HEK293 (cell line): ENCODE data around the gene NEB.

Source experiments
- CTCF ChIA-PET: fragments of 350-600 bp; formaldehyde crosslinking; extraction: SDS; loops from one replicate; lab custom pipeline; 2021; ENCODE audit warnings: antibody characterized with exemption; lab: Yijun Ruan, JAX
- POLR2A ChIA-PET: fragments of 300-600 bp; formaldehyde crosslinking; extraction: SDS; loops from one replicate; lab custom pipeline; 2020; ENCODE audit warnings: antibody characterized with exemption, inconsistent platforms; lab: Yijun Ruan, JAX
- H3K27ac ChIP-seq: fragments of 200-500 bp; sonication (Bioruptor generic); 2 replicates; pipeline ENCODE4 v1.5.1; 2014; ENCODE audit warnings: low read depth, low read length, control low read depth, inconsistent platforms; ENCODE audit errors: extremely low read depth
- H3K36me3 ChIP-seq, 2 experiments: fragments of 200-500 bp in 1 of 2; sonication (Bioruptor generic) in 1 of 2; 1 replicate in 1 of 2; 2 replicates in 1 of 2; pipeline ENCODE4 v1.5.1; 2014 to 2017; ENCODE audit warnings: inconsistent platforms in 2 of 2, low read length in 2 of 2; ENCODE audit not compliant: control insufficient read depth in 2 of 2, insufficient read depth in 1 of 2
- H3K4me1 ChIP-seq: fragments of 200-500 bp; sonication (Bioruptor generic); 2 replicates; pipeline ENCODE4 v1.5.1; 2014; ENCODE audit warnings: mild to moderate bottlenecking, low read length, inconsistent platforms; ENCODE audit not compliant: control insufficient read depth, insufficient read depth
- H3K4me3 ChIP-seq: 2 replicates; pipeline ENCODE4 v1.5.1; 2011; ENCODE audit warnings: low read depth, mild to moderate bottlenecking, control low read depth, low read length, moderate library complexity
- H3K9me3 ChIP-seq: fragments of 200-500 bp; sonication (Bioruptor generic); 2 replicates; pipeline ENCODE4 v1.5.1; 2014; ENCODE audit warnings: low read depth, low read length, inconsistent platforms; ENCODE audit not compliant: control insufficient read depth, insufficient read depth
- FEZF1 ChIP-seq: fragments of 450-650 bp; formaldehyde crosslinking; IDR thresholded peaks from 2 replicates; pipeline ENCODE4 v1.5.1; 2016; ENCODE audit warnings: missing biosample characterization, missing genetic modification characterization
- GFI1B ChIP-seq: fragments of 450-650 bp; formaldehyde crosslinking; IDR thresholded peaks from 2 replicates; pipeline ENCODE4 v1.5.1; 2016; ENCODE audit warnings: missing biosample characterization, missing genetic modification characterization
- GLI2 ChIP-seq: fragments of 450-650 bp; formaldehyde crosslinking; IDR thresholded peaks from 2 replicates; pipeline ENCODE4; 2017; ENCODE audit warnings: missing biosample characterization, missing genetic modification characterization, low read depth, borderline replicate concordance
- INSM2 ChIP-seq: fragments of 450-650 bp; formaldehyde crosslinking; IDR thresholded peaks from 2 replicates; pipeline ENCODE4 v1.5.1; 2016; ENCODE audit warnings: missing biosample characterization, missing genetic modification characterization
- KLF16 ChIP-seq: fragments of 450-650 bp; formaldehyde crosslinking; IDR thresholded peaks from 2 replicates; pipeline ENCODE4 v1.5.1; 2017; ENCODE audit warnings: missing biosample characterization, missing genetic modification characterization
- KLF7 ChIP-seq: fragments of 450-650 bp; formaldehyde crosslinking; IDR thresholded peaks from 2 replicates; pipeline ENCODE4 v1.5.1; 2016; ENCODE audit warnings: missing biosample characterization, missing genetic modification characterization, borderline replicate concordance
- KLF9 ChIP-seq: fragments of 450-650 bp; formaldehyde crosslinking; IDR thresholded peaks from 2 replicates; pipeline ENCODE4 v1.5.1; 2016; ENCODE audit warnings: missing biosample characterization, missing genetic modification characterization, low read depth
- SCRT2 ChIP-seq: fragments of 450-650 bp; formaldehyde crosslinking; IDR thresholded peaks from 2 replicates; pipeline ENCODE4 v1.5.1; 2016; ENCODE audit warnings: missing biosample characterization, missing genetic modification characterization
- SP3 ChIP-seq: fragments of 450-650 bp; formaldehyde crosslinking; IDR thresholded peaks from 2 replicates; pipeline ENCODE4 v1.5.1; 2016; ENCODE audit warnings: missing biosample characterization, missing genetic modification characterization
- ZBTB17 ChIP-seq: fragments of 450-650 bp; formaldehyde crosslinking; IDR thresholded peaks from 2 replicates; pipeline ENCODE4 v1.5.1; 2016; ENCODE audit warnings: missing biosample characterization, missing genetic modification characterization
- ZNF112 ChIP-seq: fragments of 450-650 bp; formaldehyde crosslinking; IDR thresholded peaks from 2 replicates; pipeline ENCODE4 v1.5.0; 2017; ENCODE audit warnings: missing biosample characterization, missing genetic modification characterization
- ZNF23 ChIP-seq: fragments of 450-650 bp; formaldehyde crosslinking; IDR thresholded peaks from 2 replicates; pipeline ENCODE4 v1.5.1; 2016; ENCODE audit warnings: missing biosample characterization, missing genetic modification characterization, borderline replicate concordance
- ZNF335 ChIP-seq: fragments of 450-650 bp; formaldehyde crosslinking; conservative IDR thresholded peaks from 2 replicates; pipeline ENCODE4 v1.5.1; 2016; ENCODE audit warnings: missing biosample characterization, missing genetic modification characterization
- ZNF426 ChIP-seq: fragments of 450-650 bp; formaldehyde crosslinking; IDR thresholded peaks from 2 replicates; pipeline ENCODE4 v1.5.1; 2017; ENCODE audit warnings: missing biosample characterization, missing genetic modification characterization, mild to moderate bottlenecking, inconsistent platforms, moderate library complexity
- ZNF514 ChIP-seq: fragments of 450-650 bp; formaldehyde crosslinking; IDR thresholded peaks from 2 replicates; pipeline ENCODE4 v1.5.1; 2016; ENCODE audit warnings: missing biosample characterization, missing genetic modification characterization
- ZNF549 ChIP-seq: fragments of 450-650 bp; IDR thresholded peaks from 2 replicates; pipeline ENCODE4 v1.5.1; 2018; ENCODE audit warnings: missing biosample characterization, missing genetic modification characterization, mild to moderate bottlenecking, inconsistent platforms, moderate library complexity
- ZNF623 ChIP-seq: fragments of 450-650 bp; formaldehyde crosslinking; IDR thresholded peaks from 2 replicates; pipeline ENCODE4 v1.5.1; 2016; ENCODE audit warnings: missing biosample characterization, missing genetic modification characterization
- ZNF626 ChIP-seq: fragments of 450-650 bp; sonication (Bioruptor Pico); formaldehyde crosslinking; IDR thresholded peaks from 2 replicates; pipeline ENCODE4 v1.5.1; 2018; ENCODE audit warnings: missing biosample characterization, missing genetic modification characterization, inconsistent platforms
- ZNF645 ChIP-seq: fragments of 450-650 bp; formaldehyde crosslinking; IDR thresholded peaks from 2 replicates; pipeline ENCODE4; 2016; ENCODE audit warnings: missing biosample characterization, missing genetic modification characterization
- ZNF707 ChIP-seq: fragments of 450-650 bp; formaldehyde crosslinking; IDR thresholded peaks from 2 replicates; pipeline ENCODE4 v1.5.1; 2016; ENCODE audit warnings: missing biosample characterization, missing genetic modification characterization
- ZNF76 ChIP-seq: fragments of 450-650 bp; formaldehyde crosslinking; IDR thresholded peaks from 2 replicates; pipeline ENCODE4; 2016; ENCODE audit warnings: low read depth, missing biosample characterization, missing genetic modification characterization, borderline replicate concordance
- ZNF792 ChIP-seq: fragments of 450-650 bp; formaldehyde crosslinking; IDR thresholded peaks from 2 replicates; pipeline ENCODE4 v1.5.1; 2016; ENCODE audit warnings: missing biosample characterization, missing genetic modification characterization
- ZSCAN5A ChIP-seq: fragments of 450-650 bp; formaldehyde crosslinking; IDR thresholded peaks from 2 replicates; pipeline ENCODE4 v1.5.1; 2016; ENCODE audit warnings: missing biosample characterization, missing genetic modification characterization
- TF ChIP-seq, protein P1 (sequence below): sonication (generic); formaldehyde crosslinking; IDR thresholded peaks from 2 replicates; pipeline ENCODE4 v1.8.1; 2022; ENCODE audit warnings: mild to moderate bottlenecking, moderate library complexity, missing genetic modification reagents
- TF ChIP-seq, protein P2 (sequence below): fragments of 450-650 bp; formaldehyde crosslinking; IDR thresholded peaks from 2 replicates; pipeline ENCODE4 v1.5.1; 2016; ENCODE audit warnings: missing biosample characterization, missing genetic modification characterization, borderline replicate concordance
- TF ChIP-seq, protein P3 (sequence below): fragments of 450-650 bp; formaldehyde crosslinking; IDR thresholded peaks from 2 replicates; pipeline ENCODE4 v1.5.1; 2016; ENCODE audit warnings: missing biosample characterization, missing genetic modification characterization
- TF ChIP-seq, protein P4 (sequence below): fragments of 450-650 bp; formaldehyde crosslinking; IDR thresholded peaks from 2 replicates; pipeline ENCODE4 v1.5.1; 2017; ENCODE audit warnings: missing biosample characterization, missing genetic modification characterization

Gene NEB

DNA sequence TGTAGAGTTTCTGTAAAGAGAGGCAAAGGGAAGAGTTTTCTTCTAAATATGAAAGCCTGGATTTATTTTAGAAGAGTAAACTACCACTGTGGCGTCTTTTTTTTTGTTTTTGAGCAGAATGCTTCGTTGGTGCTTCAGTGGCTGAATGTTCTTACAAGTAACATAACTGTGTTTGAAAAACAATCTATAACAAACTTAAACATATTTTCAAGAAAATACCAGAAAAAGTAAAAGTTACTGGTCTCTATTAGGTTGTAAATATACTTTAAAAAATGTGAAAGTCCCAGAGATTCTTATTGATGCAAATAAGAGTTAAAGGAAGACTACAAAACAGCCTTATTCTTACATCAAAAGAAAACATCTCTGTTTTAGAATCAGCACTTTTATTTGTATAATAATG lies 76.2 kb downstream of the NEB start:
- ChIA-PET POLR2A (no interaction called here), CTCF (no interaction called here)
- no peak overlapping the region for H3K27ac ChIP-seq

DNA sequence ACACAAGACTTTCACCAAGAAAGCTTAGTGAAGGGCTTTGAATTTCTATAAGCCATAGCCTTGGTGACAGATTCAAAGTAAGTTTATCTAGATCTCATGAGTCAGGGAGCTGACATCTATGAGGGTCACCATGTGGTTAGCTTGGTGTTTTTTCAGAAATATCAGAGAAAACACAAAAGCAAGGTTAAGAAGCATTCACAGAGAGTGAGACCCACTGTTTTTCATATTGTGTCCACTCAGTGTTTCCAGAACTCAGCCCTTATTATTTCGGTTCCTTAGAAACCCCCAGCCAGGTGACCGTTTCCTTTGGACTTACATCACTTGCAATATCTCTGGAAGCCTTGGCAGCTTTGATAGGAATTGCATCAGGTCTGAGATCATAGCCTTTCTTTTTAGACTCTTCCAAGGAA lies 76.6 kb downstream of the NEB start:
- Histone ChIP-seq H3K4me1 (no peaks in the 10 kb centered on the region), H3K9me3 (no peaks in the 10 kb centered on the region), H3K27ac (no peak overlapping the region), H3K36me3 (no peaks in the 10 kb centered on the region), H3K4me3 (no peak overlapping the region)
- ChIA-PET CTCF (interaction anchor here (0.6 kb wide), 1 partner anchor 213 kb away, joined by 3 read pairs; no protein-coding TSS in a partner anchor), POLR2A (no interaction called here)
- TF ChIP-seq ZNF112 (tag by site-specific recombination) (no peak), SCRT2 (tag by site-specific recombination) (no peak), ZNF335 (tag by site-specific recombination) (no peak), ZBTB17 (tag by site-specific recombination) (no peak), FEZF1 (no peak), INSM2 (tag by site-specific recombination) (no peak), KLF7 (tag by site-specific recombination) (no peak), KLF9 (tag by site-specific recombination) (no peak), ZNF792 (tag by site-specific recombination) (no peak), ZNF645 (tag by site-specific recombination) (no peak)
- TF ChIP-seq, protein P1, sequence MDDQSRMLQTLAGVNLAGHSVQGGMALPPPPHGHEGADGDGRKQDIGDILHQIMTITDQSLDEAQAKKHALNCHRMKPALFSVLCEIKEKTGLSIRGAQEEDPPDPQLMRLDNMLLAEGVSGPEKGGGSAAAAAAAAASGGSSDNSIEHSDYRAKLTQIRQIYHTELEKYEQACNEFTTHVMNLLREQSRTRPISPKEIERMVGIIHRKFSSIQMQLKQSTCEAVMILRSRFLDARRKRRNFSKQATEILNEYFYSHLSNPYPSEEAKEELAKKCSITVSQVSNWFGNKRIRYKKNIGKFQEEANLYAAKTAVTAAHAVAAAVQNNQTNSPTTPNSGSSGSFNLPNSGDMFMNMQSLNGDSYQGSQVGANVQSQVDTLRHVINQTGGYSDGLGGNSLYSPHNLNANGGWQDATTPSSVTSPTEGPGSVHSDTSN (CRISPR knock-in tag) = no peak
- TF ChIP-seq, protein P2, sequence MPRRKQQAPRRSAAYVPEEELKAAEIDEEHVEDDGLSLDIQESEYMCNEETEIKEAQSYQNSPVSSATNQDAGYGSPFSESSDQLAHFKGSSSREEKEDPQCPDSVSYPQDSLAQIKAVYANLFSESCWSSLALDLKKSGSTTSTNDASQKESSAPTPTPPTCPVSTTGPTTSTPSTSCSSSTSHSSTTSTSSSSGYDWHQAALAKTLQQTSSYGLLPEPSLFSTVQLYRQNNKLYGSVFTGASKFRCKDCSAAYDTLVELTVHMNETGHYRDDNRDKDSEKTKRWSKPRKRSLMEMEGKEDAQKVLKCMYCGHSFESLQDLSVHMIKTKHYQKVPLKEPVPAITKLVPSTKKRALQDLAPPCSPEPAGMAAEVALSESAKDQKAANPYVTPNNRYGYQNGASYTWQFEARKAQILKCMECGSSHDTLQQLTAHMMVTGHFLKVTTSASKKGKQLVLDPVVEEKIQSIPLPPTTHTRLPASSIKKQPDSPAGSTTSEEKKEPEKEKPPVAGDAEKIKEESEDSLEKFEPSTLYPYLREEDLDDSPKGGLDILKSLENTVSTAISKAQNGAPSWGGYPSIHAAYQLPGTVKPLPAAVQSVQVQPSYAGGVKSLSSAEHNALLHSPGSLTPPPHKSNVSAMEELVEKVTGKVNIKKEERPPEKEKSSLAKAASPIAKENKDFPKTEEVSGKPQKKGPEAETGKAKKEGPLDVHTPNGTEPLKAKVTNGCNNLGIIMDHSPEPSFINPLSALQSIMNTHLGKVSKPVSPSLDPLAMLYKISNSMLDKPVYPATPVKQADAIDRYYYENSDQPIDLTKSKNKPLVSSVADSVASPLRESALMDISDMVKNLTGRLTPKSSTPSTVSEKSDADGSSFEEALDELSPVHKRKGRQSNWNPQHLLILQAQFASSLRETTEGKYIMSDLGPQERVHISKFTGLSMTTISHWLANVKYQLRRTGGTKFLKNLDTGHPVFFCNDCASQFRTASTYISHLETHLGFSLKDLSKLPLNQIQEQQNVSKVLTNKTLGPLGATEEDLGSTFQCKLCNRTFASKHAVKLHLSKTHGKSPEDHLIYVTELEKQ (tag by site-specific recombination) = no peak

More for the DNA sequence above, 76.2 kb downstream of the NEB start:
- H3K36me3 ChIP-seq = no peaks in the 10 kb centered on the region
- no peak overlapping the region for H3K4me3 ChIP-seq
- no peaks in the 10 kb centered on the region for H3K9me3 ChIP-seq
- TF ChIP-seq ZNF426 (tag by site-specific recombination) = no peak
- no peak for TF ChIP-seq GLI2
- TF ChIP-seq ZNF623 (tag by site-specific recombination) = no peak
- TF ChIP-seq KLF9 (tag by site-specific recombination) = no peak
- no peak for TF ChIP-seq GFI1B (tag by site-specific recombination)
- TF ChIP-seq, protein P3, sequence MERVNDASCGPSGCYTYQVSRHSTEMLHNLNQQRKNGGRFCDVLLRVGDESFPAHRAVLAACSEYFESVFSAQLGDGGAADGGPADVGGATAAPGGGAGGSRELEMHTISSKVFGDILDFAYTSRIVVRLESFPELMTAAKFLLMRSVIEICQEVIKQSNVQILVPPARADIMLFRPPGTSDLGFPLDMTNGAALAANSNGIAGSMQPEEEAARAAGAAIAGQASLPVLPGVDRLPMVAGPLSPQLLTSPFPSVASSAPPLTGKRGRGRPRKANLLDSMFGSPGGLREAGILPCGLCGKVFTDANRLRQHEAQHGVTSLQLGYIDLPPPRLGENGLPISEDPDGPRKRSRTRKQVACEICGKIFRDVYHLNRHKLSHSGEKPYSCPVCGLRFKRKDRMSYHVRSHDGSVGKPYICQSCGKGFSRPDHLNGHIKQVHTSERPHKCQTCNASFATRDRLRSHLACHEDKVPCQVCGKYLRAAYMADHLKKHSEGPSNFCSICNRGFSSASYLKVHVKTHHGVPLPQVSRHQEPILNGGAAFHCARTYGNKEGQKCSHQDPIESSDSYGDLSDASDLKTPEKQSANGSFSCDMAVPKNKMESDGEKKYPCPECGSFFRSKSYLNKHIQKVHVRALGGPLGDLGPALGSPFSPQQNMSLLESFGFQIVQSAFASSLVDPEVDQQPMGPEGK (tag by site-specific recombination) = no peak
- no peak for TF ChIP-seq ZNF549 (tag by site-specific recombination)
- no peak for TF ChIP-seq ZNF707 (tag by site-specific recombination)
- no peak for TF ChIP-seq KLF16
- no peak for TF ChIP-seq ZSCAN5A (tag by site-specific recombination)
- no peak for TF ChIP-seq SP3 (tag by site-specific recombination)
- TF ChIP-seq ZNF23 (tag by site-specific recombination) = no peak
- TF ChIP-seq ZNF76 (tag by site-specific recombination) = no peak
- no peak for TF ChIP-seq ZNF514 (tag by site-specific recombination)
- no peak for TF ChIP-seq ZNF626
- TF ChIP-seq, protein P4, sequence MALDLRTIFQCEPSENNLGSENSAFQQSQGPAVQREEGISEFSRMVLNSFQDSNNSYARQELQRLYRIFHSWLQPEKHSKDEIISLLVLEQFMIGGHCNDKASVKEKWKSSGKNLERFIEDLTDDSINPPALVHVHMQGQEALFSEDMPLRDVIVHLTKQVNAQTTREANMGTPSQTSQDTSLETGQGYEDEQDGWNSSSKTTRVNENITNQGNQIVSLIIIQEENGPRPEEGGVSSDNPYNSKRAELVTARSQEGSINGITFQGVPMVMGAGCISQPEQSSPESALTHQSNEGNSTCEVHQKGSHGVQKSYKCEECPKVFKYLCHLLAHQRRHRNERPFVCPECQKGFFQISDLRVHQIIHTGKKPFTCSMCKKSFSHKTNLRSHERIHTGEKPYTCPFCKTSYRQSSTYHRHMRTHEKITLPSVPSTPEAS (tag by site-specific recombination) = no peak
- no peaks in the 10 kb centered on the region for H3K4me1 ChIP-seq
